ENCODE measurements around the gene TRIM47.
"Not testable (repeated sequence)": the region's sequence is repeated elsewhere in the genome, so short reads cannot be mapped to it uniquely, and the experiment has no call there.

GRCh38 chr17:75851693-75851991 is 26.7 kb downstream of the TRIM47 start:
- TF ChIP-seq POLR2AphosphoS5, POLR2A, CTCF (IDR thresholded peaks at IDR 0.05): not testable (repeated sequence)

All from prostate gland (tissue), 2 donors.